SK-N-SH (cell line): ENCODE data around the gene VCPKMT. TPM values are rescaled to one million over a fixed set of nuclear protein-coding genes. Genes with fewer than 3 reads are reported as not detected.

Source experiments
- CTCF ChIA-PET: fragments of 300-600, 350-600 bp; formaldehyde crosslinking; extraction: SDS; loops from one replicate; lab custom pipeline; 2021; lab: Yijun Ruan, JAX
- POLR2A ChIA-PET: fragments of 350-600 bp; sonication (Branson Sonifier 250); formaldehyde crosslinking; extraction: SDS; loops from one replicate; lab custom pipeline; 2020; ENCODE audit warnings: antibody characterized with exemption, inconsistent platforms; lab: Yijun Ruan, JAX
- DNase-seq: peaks from one replicate; pipeline ENCODE4 v3.0.0; 2012
- H2AFZ ChIP-seq: fragments of 200-600 bp; sonication (generic); 2 replicates; pipeline ENCODE4 v1.8.1; 2016; ENCODE audit warnings: antibody characterized with exemption, mild to moderate bottlenecking, low read depth
- H3F3A ChIP-seq: fragments of 200-600 bp; sonication (generic); replicated peaks from 2 replicates; pipeline ENCODE3; 2016; ENCODE audit warnings: antibody characterized with exemption, mild to moderate bottlenecking; ENCODE audit not compliant: insufficient read depth
- H3K27ac ChIP-seq, 2 experiments: fragments of 200-500 bp in 1 of 2; fragments of 200-600 bp in 1 of 2; sonication (Bioruptor generic) in 1 of 2; sonication (generic), shearing (Covaris generic) in 1 of 2; 2 replicates each; pipeline versions ENCODE4 v1.5.1 to v1.6.1; 2014 to 2016; ENCODE audit warnings: low read depth in 2 of 2, inconsistent platforms in 1 of 2, low read length in 1 of 2, mild to moderate bottlenecking in 1 of 2, mixed read lengths in 1 of 2
- H3K27me3 ChIP-seq: fragments of 200-600 bp; sonication (generic), shearing (Covaris generic); 2 replicates; pipeline ENCODE4 v1.6.1; 2016; ENCODE audit warnings: mixed run types; ENCODE audit not compliant: insufficient read depth
- H3K36me3 ChIP-seq, 2 experiments: fragments of 200-500 bp in 1 of 2; fragments of 200-600 bp in 1 of 2; sonication (Bioruptor generic) in 1 of 2; sonication (generic) in 1 of 2; replicated peaks in 1 of 2; 2 replicates each; pipeline versions ENCODE3 to v1.5.1; 2014 to 2016; ENCODE audit warnings: low read length in 1 of 2, mild to moderate bottlenecking in 1 of 2; ENCODE audit not compliant: insufficient read depth in 2 of 2, control insufficient read depth in 1 of 2
- H3K4me1 ChIP-seq, 2 experiments: fragments of 200-500 bp in 1 of 2; fragments of 200-600 bp in 1 of 2; sonication (Bioruptor generic) in 1 of 2; sonication (generic), shearing (Covaris generic) in 1 of 2; 2 replicates each; pipeline versions ENCODE4 v1.5.1 to v1.6.1; 2014 to 2016; ENCODE audit warnings: low read depth in 1 of 2, low read length in 1 of 2, mixed run types in 1 of 2; ENCODE audit not compliant: insufficient read depth in 2 of 2, control insufficient read depth in 1 of 2
- H3K4me2 ChIP-seq: fragments of 200-600 bp; sonication (generic), shearing (Covaris generic); 2 replicates; pipeline ENCODE4 v1.6.1; 2017; ENCODE audit warnings: mixed run types
- H3K4me3 ChIP-seq, 2 experiments: fragments of 200-500 bp in 1 of 2; fragments of 200-600 bp in 1 of 2; sonication (Bioruptor generic) in 1 of 2; sonication (generic), shearing (Covaris generic) in 1 of 2; 2 replicates each; pipeline versions ENCODE4 v1.5.1 to v1.8.1; 2014 to 2016; ENCODE audit warnings: low read depth in 2 of 2, inconsistent platforms in 1 of 2, low read length in 1 of 2, mild to moderate bottlenecking in 1 of 2, mixed read lengths in 1 of 2, moderate library complexity in 1 of 2
- H3K79me2 ChIP-seq: fragments of 200-600 bp; sonication (generic); 2 replicates; pipeline ENCODE4 v1.8.1; 2017; ENCODE audit warnings: mild to moderate bottlenecking; ENCODE audit not compliant: insufficient read depth
- H3K9ac ChIP-seq: fragments of 200-600 bp; sonication (generic); 2 replicates; pipeline ENCODE4 v1.6.1; 2017; ENCODE audit warnings: mixed run types
- H3K9me2 ChIP-seq: fragments of 200-600 bp; sonication (generic); 2 replicates; pipeline ENCODE4 v1.6.1; 2017; ENCODE audit warnings: mixed run types
- H3K9me3 ChIP-seq: fragments of 200-600 bp; sonication (generic); 2 replicates; pipeline ENCODE4 v1.6.1; 2017; ENCODE audit warnings: mixed run types, mild to moderate bottlenecking, moderate library complexity
- H4K20me1 ChIP-seq: fragments of 200-600 bp; sonication (generic); 2 replicates; pipeline ENCODE4 v1.6.1; 2017; ENCODE audit warnings: mild to moderate bottlenecking, mixed run types; ENCODE audit not compliant: insufficient read depth
- EP300 ChIP-seq, 2 experiments: IDR thresholded peaks; 2 replicates each; pipeline versions ENCODE4 v1.4.0 to v1.6.1; 2012; ENCODE audit warnings: borderline replicate concordance in 1 of 2, low read depth in 1 of 2, low read length in 1 of 2
- FOXJ3 ChIP-seq: sonication (generic); formaldehyde crosslinking; IDR thresholded peaks from 2 replicates; pipeline ENCODE4 v1.5.1; 2020; ENCODE audit warnings: mild to moderate bottlenecking, missing genetic modification reagents
- GABPA ChIP-seq: IDR thresholded peaks from 2 replicates; pipeline ENCODE4 v1.4.0; 2012; ENCODE audit warnings: low read depth, mild to moderate bottlenecking
- GATA2 ChIP-seq: sonication (generic); formaldehyde crosslinking; IDR thresholded peaks from 2 replicates; pipeline ENCODE4 v1.5.0; 2020; ENCODE audit warnings: mild to moderate bottlenecking, missing genetic modification reagents
- IRF3 ChIP-seq: fragments of 150-350 bp; IDR thresholded peaks from 2 replicates; pipeline ENCODE4 v1.6.1; 2016; ENCODE audit warnings: mild to moderate bottlenecking, low read depth, low read length
- JUND ChIP-seq: IDR thresholded peaks from 2 replicates; pipeline ENCODE4 v1.4.0; 2012
- MEF2A ChIP-seq: IDR thresholded peaks from 2 replicates; pipeline ENCODE4 v1.4.0; 2012; ENCODE audit warnings: low read depth, borderline replicate concordance
- NFIC ChIP-seq: IDR thresholded peaks from 2 replicates; pipeline ENCODE4 v1.4.0; 2012; ENCODE audit warnings: borderline replicate concordance
- RCOR1 ChIP-seq: fragments of 150-350 bp; IDR thresholded peaks from 2 replicates; pipeline ENCODE4 v1.6.1; 2017; ENCODE audit warnings: antibody characterized with exemption, low read length
- RFX5 ChIP-seq: IDR thresholded peaks from 2 replicates; pipeline ENCODE4 v1.6.1; 2012; ENCODE audit warnings: mild to moderate bottlenecking, improper control_type of control experiment, low read length
- TCF12 ChIP-seq: IDR thresholded peaks from 2 replicates; pipeline ENCODE4 v1.4.0; 2012
- USF2 ChIP-seq: fragments of 150-350 bp; IDR thresholded peaks from 2 replicates; pipeline ENCODE4 v1.6.1; 2017; ENCODE audit warnings: antibody characterized with exemption, low read length, low read depth, borderline replicate concordance
- YY1 ChIP-seq: IDR thresholded peaks from 2 replicates; pipeline ENCODE4 v1.4.0; 2012; ENCODE audit warnings: low read depth, mild to moderate bottlenecking
- WGBS: methylation state at CpG from one replicate; pipeline ENCODE4 v1.1.6; 2017; ENCODE audit warnings: low lambda C conversion rate; 5-methylcytosine and 5-hydroxymethylcytosine counted together
- polyA plus RNA-seq, 3 experiments: library from polyadenylated mRNA; depleted of rRNA; stranded (reverse); fragments of >200 nt; gene quantifications; 2 replicates each; pipeline ENCODE4 v1.2.3, GENCODE V29; 2012
- TF ChIP-seq, protein P1 (sequence below): fragments of 200-600 bp; sonication (generic); IDR thresholded peaks from 2 replicates; pipeline ENCODE4 v1.6.1; 2017; ENCODE audit warnings: antibody characterized with exemption, mild to moderate bottlenecking, moderate library complexity
- TF ChIP-seq, protein P2 (sequence below): IDR thresholded peaks from 2 replicates; pipeline ENCODE4; 2012

The VCPKMT gene
- polyA plus RNA-seq, 1 of the 3 experiments (the other 2 are of a cell fraction) = 7.3 TPM

- TF ChIP-seq IRF3 = no peak
- TF ChIP-seq JUND = no peak
- TF ChIP-seq MEF2A = no peak
- TF ChIP-seq RFX5 = no peak
Observed at GRCh38 chr14:50088731-50089130, 27.6 kb downstream of the VCPKMT start (continued).

- H3K4me3 ChIP-seq = no peak overlapping the region
- CTCF ChIA-PET = interaction anchor here (0.7 to 2.2 kb wide), 7 partner anchors 10 to 236 kb away, joined by 3 to 13 read pairs (median 3); partner anchors contain the start of gene NEMF
- H3K36me3 ChIP-seq = no peaks in the 10 kb centered on the region
- no peaks in the 10 kb centered on the region for H3K9me2 ChIP-seq
- POLR2A ChIA-PET = no interaction called here
- H3K9ac ChIP-seq = no peak overlapping the region
- no peak overlapping the region for H3K27ac ChIP-seq
- no peaks in the 10 kb centered on the region for H4K20me1 ChIP-seq
- 88% methylated on average over 2 of the region's 2 CpGs for WGBS
- no peak for DNase-seq
- no peaks in the 10 kb centered on the region for H3K27me3 ChIP-seq
- H3F3A ChIP-seq = peaks cover 10% of the 10 kb centered on the region
- H3K4me2 ChIP-seq = no peak overlapping the region
- no peak overlapping the region for H2AFZ ChIP-seq
- H3K9me3 ChIP-seq = no peaks in the 10 kb centered on the region
- no peaks in the 10 kb centered on the region for H3K4me1 ChIP-seq
- no peaks in the 10 kb centered on the region for H3K79me2 ChIP-seq
- TF ChIP-seq RCOR1 (no peak), NFIC (no peak), GABPA (no peak)
- TF ChIP-seq, protein P1, sequence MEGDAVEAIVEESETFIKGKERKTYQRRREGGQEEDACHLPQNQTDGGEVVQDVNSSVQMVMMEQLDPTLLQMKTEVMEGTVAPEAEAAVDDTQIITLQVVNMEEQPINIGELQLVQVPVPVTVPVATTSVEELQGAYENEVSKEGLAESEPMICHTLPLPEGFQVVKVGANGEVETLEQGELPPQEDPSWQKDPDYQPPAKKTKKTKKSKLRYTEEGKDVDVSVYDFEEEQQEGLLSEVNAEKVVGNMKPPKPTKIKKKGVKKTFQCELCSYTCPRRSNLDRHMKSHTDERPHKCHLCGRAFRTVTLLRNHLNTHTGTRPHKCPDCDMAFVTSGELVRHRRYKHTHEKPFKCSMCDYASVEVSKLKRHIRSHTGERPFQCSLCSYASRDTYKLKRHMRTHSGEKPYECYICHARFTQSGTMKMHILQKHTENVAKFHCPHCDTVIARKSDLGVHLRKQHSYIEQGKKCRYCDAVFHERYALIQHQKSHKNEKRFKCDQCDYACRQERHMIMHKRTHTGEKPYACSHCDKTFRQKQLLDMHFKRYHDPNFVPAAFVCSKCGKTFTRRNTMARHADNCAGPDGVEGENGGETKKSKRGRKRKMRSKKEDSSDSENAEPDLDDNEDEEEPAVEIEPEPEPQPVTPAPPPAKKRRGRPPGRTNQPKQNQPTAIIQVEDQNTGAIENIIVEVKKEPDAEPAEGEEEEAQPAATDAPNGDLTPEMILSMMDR = no peak
- TF ChIP-seq, all 33 proteins: peak for 0
Observed at GRCh38 chr14:50088117-50088515, 28.3 kb downstream of the VCPKMT start.

- H3K36me3 ChIP-seq = no peaks in the 10 kb centered on the region
- no peaks in the 10 kb centered on the region for H3K9me3 ChIP-seq
- no peaks in the 10 kb centered on the region for H3K9me2 ChIP-seq
- H3K27ac ChIP-seq = no peak overlapping the region
- POLR2A ChIA-PET = no interaction called here
- no peak overlapping the region for H3K4me2 ChIP-seq
- CTCF ChIA-PET = interaction anchor here (0.7 to 2.2 kb wide), 8 partner anchors 10 to 235 kb away, joined by 3 to 13 read pairs (median 3); partner anchors contain the start of gene NEMF
- DNase-seq = no peak
- H3K4me1 ChIP-seq = no peaks in the 10 kb centered on the region
- WGBS = 60% methylated on average over 1 of the region's 1 CpG
- H3K79me2 ChIP-seq = no peaks in the 10 kb centered on the region
- H2AFZ ChIP-seq = no peak overlapping the region
- no peaks in the 10 kb centered on the region for H3K27me3 ChIP-seq
- H4K20me1 ChIP-seq = no peaks in the 10 kb centered on the region
- no peak overlapping the region for H3K9ac ChIP-seq
- H3F3A ChIP-seq = peaks cover 10% of the 10 kb centered on the region
- no peak overlapping the region for H3K4me3 ChIP-seq
- TF ChIP-seq, protein P1 = no peak
- TF ChIP-seq, protein P2, sequence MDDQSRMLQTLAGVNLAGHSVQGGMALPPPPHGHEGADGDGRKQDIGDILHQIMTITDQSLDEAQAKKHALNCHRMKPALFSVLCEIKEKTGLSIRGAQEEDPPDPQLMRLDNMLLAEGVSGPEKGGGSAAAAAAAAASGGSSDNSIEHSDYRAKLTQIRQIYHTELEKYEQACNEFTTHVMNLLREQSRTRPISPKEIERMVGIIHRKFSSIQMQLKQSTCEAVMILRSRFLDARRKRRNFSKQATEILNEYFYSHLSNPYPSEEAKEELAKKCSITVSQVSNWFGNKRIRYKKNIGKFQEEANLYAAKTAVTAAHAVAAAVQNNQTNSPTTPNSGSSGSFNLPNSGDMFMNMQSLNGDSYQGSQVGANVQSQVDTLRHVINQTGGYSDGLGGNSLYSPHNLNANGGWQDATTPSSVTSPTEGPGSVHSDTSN = no peak
- no peak for TF ChIP-seq TCF12
- no peak for TF ChIP-seq YY1
- TF ChIP-seq JUND = no peak
- no peak for TF ChIP-seq FOXJ3 (CRISPR knock-in tag)
- no peak for TF ChIP-seq USF2
- TF ChIP-seq NFIC = no peak
- no peak for TF ChIP-seq GATA2 (CRISPR knock-in tag)
- no peak for TF ChIP-seq GABPA
- TF ChIP-seq EP300 (IDR thresholded peaks at IDR 0.05; ENCODE audit: borderline replicate concordance in 1 of 2, low read depth in 1 of 2, low read length in 1 of 2) = no peak
Observed at GRCh38 chr14:50087341-50088116, 28.8 kb downstream of the VCPKMT start.
